Activated CD4-positive, alpha-beta memory T cell treated with anti-CD3 and anti-CD28 coated beads, Interleukin-2, amount 10 ng/mL, durations not matched to agents 7 days and 5 days (primary cell): ENCODE data around the gene NHEJ1. TPM values are rescaled to one million over a fixed set of nuclear protein-coding genes. Genes with fewer than 3 reads are reported as not detected.

ENCODE experiments used
- CTCF ChIA-PET: fragments of 350-600 bp; sonication (Branson Sonifier 250); formaldehyde crosslinking; loops from one replicate; lab custom pipeline; 2021; ENCODE audit warnings: antibody characterized with exemption, inconsistent platforms; lab: Charles Lee
- POLR2A ChIA-PET: fragments of 350-600 bp; sonication (Branson Sonifier 250); formaldehyde crosslinking; loops from one replicate; lab custom pipeline; 2021; ENCODE audit warnings: antibody characterized with exemption; lab: Charles Lee
- DNase-seq: peaks from one replicate; pipeline ENCODE4 v3.0.0-alpha.2; 2020
- H3K27ac Mint-ChIP-seq: one replicate; pipeline ENCODE4 v1.8.0; 2021; ENCODE audit warnings: mild to moderate bottlenecking, mixed read lengths
- H3K27me3 Mint-ChIP-seq: one replicate; pipeline ENCODE4 v1.8.0; 2021; ENCODE audit warnings: mixed read lengths
- H3K36me3 Mint-ChIP-seq: one replicate; pipeline ENCODE4 v1.8.0; 2021; ENCODE audit warnings: low read depth, mixed read lengths
- H3K4me1 Mint-ChIP-seq: one replicate; pipeline ENCODE4 v1.8.0; 2021; ENCODE audit warnings: mixed read lengths
- H3K4me3 Mint-ChIP-seq: one replicate; pipeline ENCODE4 v1.8.0; 2021; ENCODE audit warnings: mild to moderate bottlenecking, mixed read lengths
- H3K9me3 Mint-ChIP-seq: one replicate; pipeline ENCODE4 v1.8.0; 2021; ENCODE audit warnings: mixed read lengths
- total RNA-seq, 2 experiments: library from RNA; stranded (reverse); gene quantifications; one replicate each; pipeline ENCODE4 v1.2.3, GENCODE V29; 2021

Gene NHEJ1
- total RNA-seq, 2 experiments from 2014 or later = 12.0 to 12.2 TPM

DNA sequence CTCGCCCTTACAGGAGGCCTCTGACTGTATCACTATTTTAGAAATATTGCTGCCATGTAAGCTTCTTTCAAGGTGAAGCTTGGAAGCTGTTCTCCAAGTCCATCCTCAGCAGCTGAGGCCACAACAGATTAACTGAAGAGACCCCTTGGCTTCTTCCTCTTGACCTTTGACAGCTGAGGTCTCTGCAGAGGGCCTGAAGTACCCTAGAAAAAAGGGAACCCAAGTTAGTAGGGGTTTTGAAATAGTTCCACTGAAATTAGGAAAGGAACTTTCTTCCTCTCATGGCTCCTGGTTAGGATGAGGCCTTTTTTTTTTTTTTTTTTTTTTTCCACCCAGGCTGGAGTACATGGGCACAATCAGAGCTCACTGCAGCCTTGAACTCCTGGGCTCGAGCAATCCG, 84.4 kb downstream of the NHEJ1 start:
- DNase-seq = no peak
- no peaks in the 10 kb centered on the region for H3K36me3 Mint-ChIP-seq
- H3K27ac Mint-ChIP-seq = no peak overlapping the region
- ChIA-PET CTCF (interaction anchor here (0.6 to 4.5 kb wide), 7 partner anchors 12 to 220 kb away, joined by 3 to 28 read pairs (median 5); no protein-coding TSS in a partner anchor), POLR2A (no interaction called here)
- H3K9me3 Mint-ChIP-seq = no peaks in the 10 kb centered on the region
- no peaks in the 10 kb centered on the region for H3K4me1 Mint-ChIP-seq
- no peaks in the 10 kb centered on the region for H3K27me3 Mint-ChIP-seq
- no peak overlapping the region for H3K4me3 Mint-ChIP-seq

GRCh38 chr2:219073413-219074129, 87.0 kb downstream of the NHEJ1 start:
- Mint-ChIP-seq H3K9me3 (no peaks in the 10 kb centered on the region), H3K4me3 (no peak overlapping the region), H3K27ac (no peak overlapping the region), H3K36me3 (no peaks in the 10 kb centered on the region), H3K27me3 (no peaks in the 10 kb centered on the region), H3K4me1 (no peaks in the 10 kb centered on the region)
- DNase-seq = no peak
- ChIA-PET POLR2A (interaction anchor here (1.0 kb wide), 1 partner anchor 10 kb away, joined by 3 read pairs; no protein-coding TSS in a partner anchor), CTCF (interaction anchor here (0.8 to 4.5 kb wide), 17 partner anchors 10 to 227 kb away, joined by 3 to 28 read pairs (median 5); partner anchors contain the start of gene IHH)

DNA sequence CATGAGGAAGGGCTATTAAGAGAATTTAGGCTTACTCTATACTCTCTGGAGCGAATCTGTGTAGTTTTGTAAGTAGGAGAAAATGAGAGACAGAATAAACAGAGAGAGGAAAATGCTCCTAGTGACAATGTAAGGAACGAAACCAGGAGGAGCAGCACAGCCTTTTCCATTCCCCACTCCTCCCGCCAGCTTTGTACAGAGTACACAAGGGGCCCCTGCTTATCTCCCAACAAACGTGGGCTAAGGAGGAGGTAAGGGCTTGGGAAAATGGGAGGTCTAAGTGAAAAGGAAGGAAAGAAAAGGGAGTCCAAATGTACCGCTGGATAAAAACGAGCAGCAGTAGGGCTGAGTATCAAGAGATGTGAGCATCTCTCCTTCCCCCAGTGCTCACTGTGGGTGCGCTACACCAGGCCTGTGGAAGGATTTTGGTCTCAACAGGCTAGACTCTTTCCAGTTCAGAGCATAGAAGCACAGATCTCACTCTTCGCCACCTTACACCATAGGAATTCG, 87.8 kb downstream of the NHEJ1 start:
- Mint-ChIP-seq H3K4me1 (no peaks in the 10 kb centered on the region), H3K9me3 (no peaks in the 10 kb centered on the region), H3K4me3 (no peak overlapping the region), H3K27me3 (no peaks in the 10 kb centered on the region), H3K36me3 (no peaks in the 10 kb centered on the region), H3K27ac (no peak overlapping the region)
- CTCF ChIA-PET = interaction anchor here (0.8 to 4.5 kb wide), 22 partner anchors 8 to 227 kb away, joined by 3 to 28 read pairs (median 4); partner anchors contain the start of gene IHH
- no peak for DNase-seq
- POLR2A ChIA-PET = no interaction called here

GRCh38 chr2:219071131-219071816, 89.3 kb downstream of the NHEJ1 start:
- Mint-ChIP-seq H3K27ac (no peak overlapping the region), H3K9me3 (no peaks in the 10 kb centered on the region), H3K4me3 (no peak overlapping the region), H3K36me3 (no peaks in the 10 kb centered on the region), H3K4me1 (no peaks in the 10 kb centered on the region), H3K27me3 (no peaks in the 10 kb centered on the region)
- CTCF ChIA-PET = interaction anchor here (0.7 to 4.3 kb wide), 12 partner anchors 8 to 229 kb away, joined by 3 to 22 read pairs (median 6); partner anchors contain the start of gene IHH
- DNase-seq = no peak
- POLR2A ChIA-PET = no interaction called here

GRCh38 chr2:219065484-219065883, 95.1 kb downstream of the NHEJ1 start:
- H3K36me3 Mint-ChIP-seq = no peaks in the 10 kb centered on the region
- peaks cover 4% of the 10 kb centered on the region for H3K4me1 Mint-ChIP-seq
- H3K4me3 Mint-ChIP-seq = no peak overlapping the region
- H3K27ac Mint-ChIP-seq = no peak overlapping the region
- peaks cover 34% of the 10 kb centered on the region for H3K27me3 Mint-ChIP-seq
- CTCF ChIA-PET = interaction anchor here (1.3 to 1.8 kb wide), 3 partner anchors 38 to 89 kb away, joined by 4 to 8 read pairs (median 5); no protein-coding TSS in a partner anchor
- POLR2A ChIA-PET = no interaction called here
- DNase-seq = no peak
- no peaks in the 10 kb centered on the region for H3K9me3 Mint-ChIP-seq

- Mint-ChIP-seq H3K36me3 (no peaks in the 10 kb centered on the region), H3K27me3 (peaks cover 63% of the 10 kb centered on the region), H3K4me1 (peaks cover 18% of the 10 kb centered on the region), H3K27ac (no peak overlapping the region), H3K4me3 (no peak overlapping the region), H3K9me3 (no peaks in the 10 kb centered on the region)
- ChIA-PET CTCF (interaction anchor here (1.3 to 8.3 kb wide), 6 partner anchors 11 to 92 kb away, joined by 3 to 115 read pairs (median 4); no protein-coding TSS in a partner anchor), POLR2A (no interaction called here)
- DNase-seq = no peak
These were observed 98.5 kb downstream of the NHEJ1 start for GRCh38 chr2:219062081-219062480.

DNA sequence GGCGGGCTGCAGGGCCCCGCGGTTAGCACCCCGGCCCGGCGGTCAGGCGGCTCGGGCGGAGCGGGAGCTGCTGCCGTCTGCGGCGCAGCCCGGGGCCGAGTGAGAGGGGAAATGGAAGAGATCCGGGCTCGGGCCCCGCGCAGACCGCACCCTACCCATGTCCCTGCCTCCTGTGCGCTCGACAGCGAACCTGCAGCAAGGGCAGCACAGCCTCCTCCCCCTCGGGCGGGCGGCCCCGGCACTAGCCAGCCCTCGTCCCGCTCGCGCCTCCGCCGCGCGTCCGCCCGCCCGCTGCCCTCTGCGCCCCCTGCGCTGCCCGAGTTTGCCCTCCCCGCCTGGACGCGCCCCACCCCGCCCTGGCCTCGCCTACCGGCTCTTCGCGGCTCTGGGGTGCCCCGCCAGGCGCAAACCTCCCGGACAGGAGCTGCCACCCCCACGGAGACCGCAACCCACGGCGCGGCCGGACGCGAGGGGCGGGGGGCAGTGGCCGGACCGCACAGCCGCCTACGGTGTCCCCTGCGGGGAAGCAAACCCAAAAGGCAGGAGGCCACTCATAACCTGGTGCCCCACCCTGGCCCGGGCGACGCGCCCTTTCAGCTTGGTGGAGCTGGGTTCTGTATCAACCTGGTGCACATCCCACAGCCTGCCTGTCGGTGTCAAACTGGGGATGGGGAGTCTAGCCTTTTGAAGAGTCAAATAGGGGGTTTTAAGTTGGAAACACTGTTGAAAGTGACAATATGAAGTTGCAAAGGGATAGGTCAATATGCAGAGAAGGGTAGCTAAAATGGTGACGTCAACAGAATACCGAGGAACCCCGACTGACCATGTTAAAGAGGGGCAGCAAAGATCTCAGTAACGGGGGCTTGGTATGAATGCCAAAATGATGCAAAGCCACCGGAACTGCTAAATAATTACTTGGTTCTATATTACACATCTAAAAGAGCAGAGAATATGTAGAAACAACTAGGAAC, 99.5 kb downstream of the NHEJ1 start, which contains the start of gene IHH:
Gene IHH, minus strand, starts transcription at position 101 of the 971 bp plus-strand sequence. CDS start 454 bp downstream, outside the sequence.
- Mint-ChIP-seq H3K4me1 (peaks cover 18% of the 10 kb centered on the region), H3K4me3 (peak within 1 kb of the TSS; percentile 1), H3K27ac (no peak within 1 kb of the TSS), H3K9me3 (no peaks in the 10 kb centered on the region), H3K27me3 (peaks cover 71% of the 10 kb centered on the region), H3K36me3 (no peaks in the 10 kb centered on the region)
- DNase-seq = no peak
- POLR2A ChIA-PET = no interaction called here
- CTCF ChIA-PET = interaction anchor here (1.3 to 8.3 kb wide), 9 partner anchors 11 to 234 kb away, joined by 3 to 115 read pairs (median 8); no protein-coding TSS in a partner anchor

DNA sequence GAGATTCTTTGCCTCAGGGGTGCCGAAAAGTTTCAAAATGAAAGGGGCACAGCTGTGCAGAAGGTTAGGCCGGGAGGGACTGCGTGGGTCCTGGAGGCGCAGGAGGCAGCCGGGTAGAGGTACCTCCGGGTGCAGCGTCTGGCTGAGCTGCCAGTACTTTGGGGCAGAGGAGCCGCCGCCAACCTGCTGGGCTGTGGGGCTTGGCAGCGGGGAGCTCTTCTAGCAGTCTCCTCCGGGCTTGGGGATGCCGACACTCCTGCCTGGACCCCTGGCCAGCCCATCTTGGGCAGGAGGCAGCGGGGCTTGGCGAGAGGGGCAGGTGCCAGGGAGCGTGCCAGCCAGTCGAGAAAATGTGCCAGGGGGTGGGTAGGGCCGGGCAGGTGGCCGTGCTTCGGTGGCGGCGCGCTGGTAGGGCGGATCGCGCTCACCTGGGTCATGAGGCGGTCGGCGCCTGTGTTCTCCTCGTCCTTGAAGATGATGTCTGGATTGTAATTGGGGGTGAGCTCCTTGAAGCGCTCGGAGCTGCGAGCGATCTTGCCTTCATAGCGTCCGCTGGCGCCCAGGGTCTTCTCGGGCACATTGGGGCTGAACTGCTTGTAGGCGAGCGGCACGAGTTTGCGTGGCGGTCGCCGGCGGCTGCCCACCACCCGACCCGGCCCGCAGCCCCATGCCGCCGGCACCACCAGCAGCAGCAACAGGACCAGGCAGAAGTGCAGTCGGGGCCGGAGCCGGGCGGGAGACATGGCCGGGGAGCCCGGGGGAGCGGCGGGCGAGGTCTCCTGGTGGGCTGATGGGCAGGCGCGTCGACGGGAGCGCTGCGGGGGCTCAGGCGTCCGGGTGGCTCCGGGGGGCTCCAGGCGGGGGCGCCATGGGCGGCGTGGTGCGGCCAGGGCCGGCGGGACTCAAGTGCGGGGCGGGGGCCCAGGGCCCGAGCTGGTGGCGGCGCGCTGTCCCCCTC, 100.6 kb downstream of the NHEJ1 start:
- peaks cover 76% of the 10 kb centered on the region for H3K27me3 Mint-ChIP-seq
- POLR2A ChIA-PET = interaction anchor here (0.9 to 1.6 kb wide), 3 partner anchors 21 to 240 kb away, joined by 3 to 4 read pairs (median 4); no protein-coding TSS in a partner anchor
- peaks cover 18% of the 10 kb centered on the region for H3K4me1 Mint-ChIP-seq
- H3K27ac Mint-ChIP-seq = no peak overlapping the region
- H3K36me3 Mint-ChIP-seq = no peaks in the 10 kb centered on the region
- DNase-seq = no peak
- no peaks in the 10 kb centered on the region for H3K9me3 Mint-ChIP-seq
- CTCF ChIA-PET = interaction anchor here (0.6 to 8.3 kb wide), 8 partner anchors 12 to 240 kb away, joined by 4 to 115 read pairs (median 14); no protein-coding TSS in a partner anchor
- H3K4me3 Mint-ChIP-seq = peak overlapping the region; percentile 1

GRCh38 chr2:219059375-219059724, 101.3 kb downstream of the NHEJ1 start:
- H3K4me1 Mint-ChIP-seq = peaks cover 18% of the 10 kb centered on the region
- no peaks in the 10 kb centered on the region for H3K9me3 Mint-ChIP-seq
- DNase-seq = no peak
- CTCF ChIA-PET = interaction anchor here (0.6 to 8.3 kb wide), 12 partner anchors 12 to 241 kb away, joined by 4 to 115 read pairs (median 8); partner anchors contain the start of gene CFAP65
- POLR2A ChIA-PET = interaction anchor here (0.9 to 1.6 kb wide), 3 partner anchors 21 to 240 kb away, joined by 3 to 4 read pairs (median 4); no protein-coding TSS in a partner anchor
- H3K36me3 Mint-ChIP-seq = no peaks in the 10 kb centered on the region
- no peak overlapping the region for H3K27ac Mint-ChIP-seq
- H3K27me3 Mint-ChIP-seq = peaks cover 71% of the 10 kb centered on the region
- no peak overlapping the region for H3K4me3 Mint-ChIP-seq

- no peak overlapping the region for H3K4me3 Mint-ChIP-seq
- ChIA-PET CTCF (interaction anchor here (0.5 to 8.3 kb wide), 33 partner anchors 9 to 241 kb away, joined by 3 to 115 read pairs (median 5); partner anchors contain the start of genes CFAP65 and ZFAND2B), POLR2A (interaction anchor here (1.4 to 1.6 kb wide), 2 partner anchors 22 to 90 kb away, joined by 4 read pairs; no protein-coding TSS in a partner anchor)
- DNase-seq = no peak
- no peak overlapping the region for H3K27ac Mint-ChIP-seq
- H3K4me1 Mint-ChIP-seq = peaks cover 18% of the 10 kb centered on the region
- peaks cover 70% of the 10 kb centered on the region for H3K27me3 Mint-ChIP-seq
- no peaks in the 10 kb centered on the region for H3K36me3 Mint-ChIP-seq
- no peaks in the 10 kb centered on the region for H3K9me3 Mint-ChIP-seq
These were observed 101.9 kb downstream of the NHEJ1 start for GRCh38 chr2:219058541-219059374.
